Prostate gland (tissue), 2 donors: ENCODE measurements around the gene DDX46.

ENCODE experiments used
- POLR2A ChIP-seq: fragments of 450-650 bp; IDR thresholded peaks from one replicate; pipeline ENCODE4 v1.6.1; 2016; ENCODE audit warnings: antibody characterized with exemption, mild to moderate bottlenecking
- POLR2AphosphoS5 ChIP-seq: sonication (generic); formaldehyde crosslinking; IDR thresholded peaks from one replicate; pipeline ENCODE4 v1.6.1; 2017; ENCODE audit warnings: antibody characterized with exemption
- TF ChIP-seq, protein P1 (sequence below), 4 experiments: fragments of 200-600 bp in 2 of 4; fragments of 450-650 bp in 2 of 4; sonication (generic) in 2 of 4; IDR thresholded peaks; 1 replicate in 3 of 4; 2 replicates in 1 of 4; pipeline ENCODE4 v1.5.1; 2016 to 2019; ENCODE audit warnings: antibody characterized with exemption in 4 of 4, mild to moderate bottlenecking in 2 of 4, moderate library complexity in 2 of 4

DNA sequence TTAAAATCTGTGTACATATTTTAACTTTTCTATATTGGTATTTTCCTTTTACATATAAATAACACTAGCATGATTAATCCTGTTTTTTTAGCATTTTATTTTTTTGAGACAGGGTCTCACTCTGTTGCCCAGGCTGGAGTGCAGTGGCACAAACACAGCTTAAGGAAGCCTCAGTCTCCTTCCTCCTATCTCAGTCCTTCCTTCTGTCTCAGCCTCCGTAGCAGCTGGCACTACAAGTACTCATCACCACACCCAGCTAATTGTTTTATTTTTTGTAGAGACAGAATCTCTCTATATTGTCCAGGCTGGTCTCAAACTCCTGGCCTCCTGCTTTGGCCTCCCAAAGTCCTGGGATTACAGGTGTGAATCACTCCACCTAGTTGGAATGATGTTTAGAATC, 85.7 kb downstream of the DDX46 start:
- TF ChIP-seq POLR2AphosphoS5 (no peak), POLR2A (no peak)
- TF ChIP-seq, protein P1, sequence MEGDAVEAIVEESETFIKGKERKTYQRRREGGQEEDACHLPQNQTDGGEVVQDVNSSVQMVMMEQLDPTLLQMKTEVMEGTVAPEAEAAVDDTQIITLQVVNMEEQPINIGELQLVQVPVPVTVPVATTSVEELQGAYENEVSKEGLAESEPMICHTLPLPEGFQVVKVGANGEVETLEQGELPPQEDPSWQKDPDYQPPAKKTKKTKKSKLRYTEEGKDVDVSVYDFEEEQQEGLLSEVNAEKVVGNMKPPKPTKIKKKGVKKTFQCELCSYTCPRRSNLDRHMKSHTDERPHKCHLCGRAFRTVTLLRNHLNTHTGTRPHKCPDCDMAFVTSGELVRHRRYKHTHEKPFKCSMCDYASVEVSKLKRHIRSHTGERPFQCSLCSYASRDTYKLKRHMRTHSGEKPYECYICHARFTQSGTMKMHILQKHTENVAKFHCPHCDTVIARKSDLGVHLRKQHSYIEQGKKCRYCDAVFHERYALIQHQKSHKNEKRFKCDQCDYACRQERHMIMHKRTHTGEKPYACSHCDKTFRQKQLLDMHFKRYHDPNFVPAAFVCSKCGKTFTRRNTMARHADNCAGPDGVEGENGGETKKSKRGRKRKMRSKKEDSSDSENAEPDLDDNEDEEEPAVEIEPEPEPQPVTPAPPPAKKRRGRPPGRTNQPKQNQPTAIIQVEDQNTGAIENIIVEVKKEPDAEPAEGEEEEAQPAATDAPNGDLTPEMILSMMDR (IDR thresholded peaks at IDR 0.05) = no peak
